Fibroblast of skin of left quadriceps (primary cell): Measurements from ENCODE around the gene MERTK.
"Not testable (repeated sequence)": the region's sequence is repeated elsewhere in the genome, so short reads cannot be mapped to it uniquely, and the experiment has no call there.

Source experiments
- DNase-seq, 2 experiments: peaks; one replicate each; pipeline ENCODE4 v3.0.0-alpha.2; 2013; ENCODE audit warnings: low read depth in 2 of 2

Gene MERTK

GRCh38 chr2:112008910-112009485, 110.6 kb downstream of the MERTK start:
- no peak for DNase-seq

GRCh38 chr2:112010751-112011150, 112.3 kb downstream of the MERTK start:
- no peak for DNase-seq

GRCh38 chr2:112012556-112012955, 114.1 kb downstream of the MERTK start:
- DNase-seq = no peak

- no peak for DNase-seq
Observed at GRCh38 chr2:112018846-112019245, 120.4 kb downstream of the MERTK start.

- DNase-seq = no peak
Observed at GRCh38 chr2:112019569-112019982, 121.2 kb downstream of the MERTK start.

GRCh38 chr2:112020561-112020960, 122.2 kb downstream of the MERTK start:
- DNase-seq = no peak

GRCh38 chr2:112021290-112021689, 122.9 kb downstream of the MERTK start:
- DNase-seq = no peak

GRCh38 chr2:112021781-112022231, 123.4 kb downstream of the MERTK start:
- peak in 1 of 2 experiments; percentile 10 for DNase-seq

- no peak for DNase-seq
Observed at GRCh38 chr2:112023707-112024106, 125.3 kb downstream of the MERTK start.

- DNase-seq = no peak
Observed at GRCh38 chr2:112024231-112024630, 125.8 kb downstream of the MERTK start.

- no peak for DNase-seq
Observed at GRCh38 chr2:112024896-112025491, 126.6 kb downstream of the MERTK start.

- no peak for DNase-seq
Observed at GRCh38 chr2:112026509-112026908, 128.1 kb downstream of the MERTK start.

- no peak for DNase-seq
Observed at GRCh38 chr2:112027767-112028166, 129.4 kb downstream of the MERTK start.

- DNase-seq = no peak
Observed at GRCh38 chr2:112029164-112029563, 130.8 kb downstream of the MERTK start.

- DNase-seq = no peak
Observed at GRCh38 chr2:112031473-112032223, 133.2 kb downstream of the MERTK start.

- no peak for DNase-seq
Observed at GRCh38 chr2:112032224-112032586, 133.8 kb downstream of the MERTK start.

- peak in 1 of 2 experiments; percentile 32 for DNase-seq
Observed at GRCh38 chr2:112032689-112033465, 134.5 kb downstream of the MERTK start.

- no peak for DNase-seq
Observed at GRCh38 chr2:112033600-112033999, 135.2 kb downstream of the MERTK start.

- no peak for DNase-seq
Observed at GRCh38 chr2:112034924-112035323, 136.5 kb downstream of the MERTK start.

- DNase-seq = no peak
Observed at GRCh38 chr2:112035786-112036185, 137.4 kb downstream of the MERTK start.

- not testable (repeated sequence) for DNase-seq
Observed at GRCh38 chr2:112039556-112039955, 141.1 kb downstream of the MERTK start.

- DNase-seq = not testable (repeated sequence)
Observed at GRCh38 chr2:112040066-112040465, 141.7 kb downstream of the MERTK start.
